Right renal pelvis (tissue), 4 donors: ENCODE data around the gene MEST. TPM values are rescaled to one million over a fixed set of nuclear protein-coding genes. Genes with fewer than 3 reads are reported as not detected.
"Not testable (repeated sequence)": the region's sequence is repeated elsewhere in the genome, so short reads cannot be mapped to it uniquely, and the experiment has no call there.

Source experiments
- DNase-seq, 4 donors: peaks; one replicate each; pipeline ENCODE4 v3.0.0-alpha.2; 2013; ENCODE audit warnings: low read depth in 4 of 4, low spot score in 3 of 4, missing footprints in 1 of 4
- polyA plus RNA-seq, 4 donors: library from polyadenylated mRNA; unstranded; fragments of 120-200 nt; gene quantifications; one replicate each; pipeline ENCODE4 v1.2.1, GENCODE V29; 2013; ENCODE audit not compliant: insufficient read length in 4 of 4

MEST gene
- polyA plus RNA-seq, 4 donors = 725 to 850 (median 775) TPM

DNA sequence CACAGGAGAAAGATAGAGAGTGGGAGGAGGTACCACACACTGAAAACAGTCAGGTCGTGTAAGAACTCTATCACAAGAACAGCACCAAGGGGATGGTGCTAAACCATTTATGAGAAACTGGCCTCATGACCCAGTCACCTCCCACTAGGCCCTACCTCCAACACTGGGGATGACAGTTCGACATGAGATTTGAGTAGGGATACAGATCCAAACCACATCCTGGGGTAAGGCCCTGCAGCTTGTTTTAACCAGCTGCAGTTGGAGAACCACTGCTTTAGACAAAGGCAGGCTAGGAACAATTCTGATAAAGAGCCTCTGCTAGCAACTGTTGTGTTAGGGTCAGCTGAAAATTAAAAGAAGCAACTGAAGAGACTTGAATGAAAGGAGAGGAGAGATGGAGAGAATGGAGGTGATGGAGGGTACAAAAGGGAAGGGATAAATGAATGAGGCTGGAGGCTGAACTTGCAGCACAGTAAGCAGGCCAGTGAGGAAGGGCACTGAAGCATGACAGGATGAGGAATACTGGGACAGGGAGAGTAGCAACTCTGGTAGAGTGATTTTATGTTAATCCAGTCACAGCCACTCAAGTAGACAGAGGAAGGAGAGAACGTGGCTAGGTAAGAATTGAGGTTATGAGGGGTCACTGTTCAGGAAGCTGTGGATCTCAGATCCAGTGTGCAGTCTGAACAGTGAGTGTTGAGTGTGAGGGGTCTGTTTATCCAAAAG lies 23.6 kb downstream of the MEST start:
- no peak for DNase-seq

GRCh38 chr7:130521258-130521951 lies 29.5 kb downstream of the MEST start:
- DNase-seq = no peak

GRCh38 chr7:130523519-130524125 lies 31.7 kb downstream of the MEST start:
- DNase-seq = not testable (repeated sequence)

DNA sequence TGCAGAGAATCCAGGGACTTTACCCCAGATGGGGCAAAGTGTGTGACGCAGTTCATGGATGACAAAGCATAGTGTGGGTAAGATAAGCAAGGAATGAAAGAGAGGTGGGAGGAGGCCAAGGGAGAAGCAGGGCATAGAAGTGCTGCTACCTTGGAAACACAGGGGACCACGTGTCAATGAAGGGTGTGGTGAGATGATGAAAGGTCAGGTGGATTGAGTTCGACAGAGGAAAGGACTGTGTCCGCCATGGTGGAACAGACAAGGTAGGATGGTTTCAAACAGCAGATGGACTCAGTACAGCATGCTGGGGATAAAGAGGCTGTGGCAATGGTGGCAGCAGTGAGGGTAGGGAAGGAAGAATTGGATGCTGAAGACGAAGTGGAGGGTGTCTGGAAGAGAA lies 32.7 kb downstream of the MEST start:
- DNase-seq = no peak

- DNase-seq = not testable (repeated sequence)
Measured at GRCh38 chr7:130527752-130528355, 36.0 kb downstream of the MEST start.

DNA sequence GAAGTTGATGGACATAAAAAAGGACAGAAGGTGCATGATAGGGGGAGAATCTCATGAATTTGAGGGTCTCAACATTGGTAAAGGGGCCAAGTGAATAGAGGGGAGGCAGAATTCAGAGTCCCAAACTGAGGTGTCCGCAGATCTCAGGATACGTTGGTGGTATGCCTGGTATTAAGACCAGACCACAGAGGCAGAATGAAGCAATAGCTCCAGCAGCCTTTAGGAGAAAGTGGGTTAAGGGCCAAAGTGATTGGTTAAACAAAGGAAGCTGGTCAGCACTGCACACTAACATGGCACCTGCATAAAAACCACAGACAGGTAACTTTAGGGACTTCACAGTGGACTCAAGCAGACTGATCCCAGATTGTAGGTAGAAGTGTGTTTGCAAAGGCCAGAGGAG lies 37.5 kb downstream of the MEST start:
- no peak for DNase-seq

DNA sequence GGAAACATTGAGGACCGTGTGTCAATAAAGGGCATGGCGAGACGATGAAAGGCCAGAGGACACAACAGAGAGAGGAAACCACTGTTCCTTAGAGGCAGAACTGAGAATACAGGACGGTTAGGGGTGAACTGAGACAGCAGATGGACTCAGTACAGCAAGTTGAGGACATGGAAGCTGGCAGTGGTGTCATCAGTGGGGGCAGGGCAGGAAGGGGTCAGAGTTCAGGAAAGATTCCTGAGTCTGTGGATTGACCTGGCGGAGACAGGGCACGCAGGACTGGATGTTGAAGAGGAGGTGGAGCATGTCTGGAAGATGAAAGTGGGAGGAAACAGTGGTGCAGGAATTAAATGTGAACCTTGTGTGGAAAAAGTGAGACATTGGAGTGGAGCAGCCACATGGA lies 46.0 kb downstream of the MEST start:
- DNase-seq = not testable (repeated sequence)

- DNase-seq = not testable (repeated sequence)
Measured at GRCh38 chr7:130541287-130541686, 49.4 kb downstream of the MEST start.

- DNase-seq = not testable (repeated sequence)
Measured at GRCh38 chr7:130542297-130542696, 50.4 kb downstream of the MEST start.

DNA sequence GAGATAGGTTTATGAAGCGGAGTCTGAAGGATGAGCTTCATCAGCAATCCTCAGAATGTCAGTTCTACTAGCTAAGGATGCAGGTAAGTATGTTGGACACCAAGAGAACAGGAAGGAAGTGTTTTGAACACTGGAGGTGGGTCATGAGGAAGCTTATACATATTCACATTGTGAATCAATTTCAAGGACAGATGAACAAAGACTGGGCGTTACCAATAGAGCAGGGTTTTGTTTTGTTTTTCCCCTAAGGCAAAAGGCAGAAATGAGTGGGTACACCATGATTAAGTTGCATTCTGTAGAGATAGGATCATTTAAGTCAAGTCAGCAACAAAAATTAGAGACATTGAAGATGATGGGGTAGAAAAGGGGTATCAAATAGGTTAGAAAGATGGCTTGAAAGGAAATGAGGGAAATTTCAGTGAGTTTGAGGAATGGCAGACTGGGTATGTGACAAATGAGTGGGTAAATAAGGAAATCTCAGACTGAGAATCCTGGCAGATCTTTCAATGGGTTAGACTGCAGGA lies 51.7 kb downstream of the MEST start:
- no peak for DNase-seq

DNA sequence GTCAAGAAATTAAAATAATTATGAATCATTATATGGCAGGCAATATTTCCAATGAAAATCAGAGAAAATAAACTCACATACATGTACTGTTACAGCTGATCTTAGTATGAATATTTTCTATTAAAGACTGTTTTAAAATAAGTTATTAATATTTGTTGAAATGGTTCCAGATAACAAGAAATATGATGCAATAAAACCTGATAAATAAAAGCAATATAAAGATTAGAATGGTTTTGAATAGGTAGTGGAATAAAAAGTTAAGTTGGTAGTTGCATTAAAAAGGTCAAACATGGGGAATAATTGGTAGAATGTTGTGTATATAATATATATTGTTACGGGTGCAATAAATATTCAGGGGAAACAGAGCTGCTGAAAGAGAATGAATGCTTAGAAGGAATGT lies 52.5 kb downstream of the MEST start:
- DNase-seq = no peak

- no peak for DNase-seq
Measured at GRCh38 chr7:130553398-130554029, 61.6 kb downstream of the MEST start.

DNA sequence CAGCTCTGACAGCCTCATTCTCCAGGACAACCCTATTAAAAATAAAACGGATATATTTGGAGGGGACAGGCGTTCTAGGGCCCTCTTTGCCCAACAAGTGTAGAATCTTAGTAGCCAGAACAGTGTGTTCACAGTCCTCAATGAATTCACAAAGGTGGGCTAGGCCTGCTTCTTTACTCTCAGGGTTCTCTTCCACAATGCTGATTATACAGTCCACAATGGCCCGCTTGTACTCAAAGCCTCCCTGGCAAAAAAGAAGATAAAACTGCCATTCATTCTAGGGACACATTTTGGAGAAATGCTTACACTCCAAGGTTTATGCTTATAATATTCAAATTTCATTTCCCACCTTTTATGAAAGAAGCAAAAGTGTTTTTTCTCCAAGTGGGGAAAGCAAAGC lies 62.6 kb downstream of the MEST start:
- DNase-seq = no peak

Other genes with a start within 250 kb of the MEST start
- under 1 TPM; 0.34 to 0.49 (median 0.37) TPM for gene CPA2, start 225.2 kb upstream of the MEST start, polyA plus RNA-seq
- under 1 TPM; 0.11 to 0.44 (median 0.22) TPM for gene CPA4, start 198.9 kb upstream of the MEST start, polyA plus RNA-seq
- under 1 TPM in 2 of 4 donors, not detected in 2; 0.08 to 0.31 TPM for gene CPA5, start 147.3 kb upstream of the MEST start, polyA plus RNA-seq
- 1 to 10 TPM; 1.0 to 2.5 (median 2.1) TPM for gene CPA1, start 111.6 kb upstream of the MEST start, polyA plus RNA-seq
- gene CEP41, start 51.1 kb upstream of the MEST start, polyA plus RNA-seq = 10 to 100 TPM; 26.0 to 31.2 (median 28.4) TPM
- gene COPG2, start 176.7 kb downstream of the MEST start, polyA plus RNA-seq = 10 to 100 TPM; 55.5 to 69.7 (median 63.9) TPM
- gene TSGA13, start 194.5 kb downstream of the MEST start, polyA plus RNA-seq = under 1 TPM in 2 of 4 donors, not detected in 2; 0.06 to 0.21 TPM
- gene KLF14, start 242.1 kb downstream of the MEST start, polyA plus RNA-seq = under 1 TPM; 0.56 to 0.77 (median 0.68) TPM